ENCODE measurements around the gene RBCK1.
A peak's percentile ranks its signal among the peaks of the same experiment; 100 is the strongest.
"Not testable (repeated sequence)": the region's sequence is repeated elsewhere in the genome, so short reads cannot be mapped to it uniquely, and the experiment has no call there.

RBCK1 gene

DNA sequence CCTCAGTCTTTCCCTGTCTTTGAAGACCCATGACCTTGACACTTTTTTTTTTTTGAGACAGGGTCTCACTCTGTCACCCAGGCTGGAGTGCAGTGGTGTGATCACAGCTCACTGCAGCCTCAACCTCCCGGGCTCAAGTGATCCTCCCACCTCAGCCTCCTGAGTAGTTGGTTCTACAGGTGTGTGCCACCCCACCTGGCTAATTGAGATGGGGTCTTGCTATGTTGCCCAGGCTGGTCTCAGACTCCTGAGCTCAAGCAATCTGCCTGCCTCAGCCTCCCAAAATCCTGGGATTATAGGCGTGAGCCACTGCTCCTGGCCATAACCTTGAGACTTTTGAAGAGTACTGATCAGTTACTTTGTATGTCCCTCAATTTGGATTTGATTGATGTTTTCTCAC is 14.8 kb upstream of the RBCK1 start:
- DNase-seq (ENCODE audit: low read depth); H3K4me3 ChIP-seq (ENCODE audit: low read depth, low read length): not testable (repeated sequence)

DNA sequence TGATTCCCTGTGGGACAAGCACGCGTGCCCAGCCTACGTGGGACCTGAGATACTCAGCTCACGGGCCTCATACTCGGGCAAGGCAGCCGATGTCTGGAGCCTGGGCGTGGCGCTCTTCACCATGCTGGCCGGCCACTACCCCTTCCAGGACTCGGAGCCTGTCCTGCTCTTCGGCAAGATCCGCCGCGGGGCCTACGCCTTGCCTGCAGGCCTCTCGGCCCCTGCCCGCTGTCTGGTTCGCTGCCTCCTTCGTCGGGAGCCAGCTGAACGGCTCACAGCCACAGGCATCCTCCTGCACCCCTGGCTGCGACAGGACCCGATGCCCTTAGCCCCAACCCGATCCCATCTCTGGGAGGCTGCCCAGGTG is 11.9 kb upstream of the RBCK1 start:
- H3K4me3 ChIP-seq (ENCODE audit: low read depth, low read length) = no peak overlapping the region
- DNase-seq (ENCODE audit: low read depth) = no peak

DNA sequence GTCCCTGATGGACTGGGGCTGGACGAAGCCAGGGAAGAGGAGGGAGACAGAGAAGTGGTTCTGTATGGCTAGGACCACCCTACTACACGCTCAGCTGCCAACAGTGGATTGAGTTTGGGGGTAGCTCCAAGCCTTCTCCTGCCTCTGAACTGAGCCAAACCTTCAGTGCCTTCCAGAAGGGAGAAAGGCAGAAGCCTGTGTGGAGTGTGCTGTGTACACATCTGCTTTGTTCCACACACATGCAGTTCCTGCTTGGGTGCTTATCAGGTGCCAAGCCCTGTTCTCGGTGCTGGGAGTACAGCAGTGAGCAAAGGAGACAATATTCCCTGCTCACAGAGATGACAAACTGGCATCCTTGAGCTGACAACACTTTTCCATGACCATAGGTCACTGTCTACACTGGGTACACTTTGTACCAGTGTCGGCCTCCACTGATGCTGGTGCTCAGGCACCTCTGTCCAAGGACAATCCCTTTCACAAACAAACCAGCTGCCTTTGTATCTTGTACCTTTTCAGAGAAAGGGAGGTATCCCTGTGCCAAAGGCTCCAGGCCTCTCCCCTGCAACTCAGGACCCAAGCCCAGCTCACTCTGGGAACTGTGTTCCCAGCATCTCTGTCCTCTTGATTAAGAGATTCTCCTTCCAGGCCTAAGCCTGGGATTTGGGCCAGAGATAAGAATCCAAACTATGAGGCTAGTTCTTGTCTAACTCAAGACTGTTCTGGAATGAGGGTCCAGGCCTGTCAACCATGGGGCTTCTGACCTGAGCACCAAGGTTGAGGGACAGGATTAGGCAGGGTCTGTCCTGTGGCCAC is 11.3 kb upstream of the RBCK1 start:
- no peak overlapping the region for H3K4me3 ChIP-seq (ENCODE audit: low read depth, low read length)
- DNase-seq (ENCODE audit: low read depth) = no peak

DNA sequence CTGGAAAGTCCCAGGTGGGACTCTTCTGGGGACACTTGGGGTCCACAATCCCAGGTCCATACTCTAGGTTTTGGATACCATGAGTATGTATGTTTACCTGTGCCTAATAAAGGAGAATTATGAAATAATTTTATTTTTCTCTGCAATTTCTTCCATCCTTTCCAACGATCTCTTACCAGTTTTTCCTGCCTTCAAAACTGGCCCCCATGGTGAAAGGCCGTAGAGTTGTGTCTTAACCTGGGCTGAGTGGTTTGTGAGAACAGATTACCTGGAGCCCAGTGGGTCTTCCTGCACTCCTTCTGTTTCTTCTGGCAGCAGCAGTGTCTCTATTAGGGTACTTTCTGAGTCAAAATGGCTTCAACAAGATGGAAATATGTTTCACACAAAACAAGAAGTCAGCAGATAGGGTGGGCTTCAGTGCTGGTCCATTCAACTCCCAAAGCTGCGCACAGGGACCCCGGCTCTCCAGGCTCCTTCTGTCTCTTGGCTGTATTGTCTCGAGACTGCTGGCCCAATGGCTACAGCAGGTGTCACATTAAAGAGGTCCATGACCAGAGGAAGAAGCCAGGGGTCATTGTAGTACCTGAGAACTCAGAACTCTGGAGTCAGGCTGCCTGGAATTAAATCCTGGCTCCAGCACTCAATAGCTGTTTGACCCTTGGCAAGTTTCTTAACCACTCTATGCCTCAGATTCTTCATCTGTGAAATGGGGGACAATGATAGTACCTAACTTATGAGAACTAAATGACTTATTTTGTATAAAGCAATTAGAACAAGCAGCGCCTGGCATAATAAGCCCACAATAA is 10.5 kb upstream of the RBCK1 start:
- H3K4me3 ChIP-seq (ENCODE audit: low read depth, low read length) = no peak overlapping the region
- no peak for DNase-seq (ENCODE audit: low read depth)

DNA sequence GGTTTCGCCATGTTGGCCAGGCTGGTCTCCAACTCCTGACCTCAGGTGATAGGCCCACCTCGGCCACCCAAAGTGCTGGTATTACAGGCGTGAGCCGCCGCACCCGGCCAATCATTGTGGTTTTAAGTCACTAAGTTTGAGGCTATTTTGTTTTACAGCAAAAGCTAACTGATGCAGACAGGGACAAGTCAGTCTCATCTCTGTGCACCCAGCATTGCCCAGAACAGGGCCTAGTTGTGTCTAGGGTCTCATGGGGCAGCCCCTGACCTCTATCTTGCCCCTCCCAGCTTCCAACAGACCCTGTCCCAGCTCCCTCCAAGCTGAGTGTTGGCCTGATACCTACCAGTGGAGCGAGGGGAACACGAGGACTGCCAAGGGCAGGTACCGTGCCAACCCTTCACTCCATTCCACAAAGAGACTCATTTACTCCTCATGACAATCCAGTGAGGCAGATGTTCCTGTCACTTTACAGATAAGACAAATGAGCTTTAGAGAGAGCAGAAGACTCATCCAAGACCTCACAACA is 8.9 kb upstream of the RBCK1 start:
- DNase-seq (ENCODE audit: low read depth) = no peak
- H3K4me3 ChIP-seq (ENCODE audit: low read depth, low read length) = no peak overlapping the region

DNA sequence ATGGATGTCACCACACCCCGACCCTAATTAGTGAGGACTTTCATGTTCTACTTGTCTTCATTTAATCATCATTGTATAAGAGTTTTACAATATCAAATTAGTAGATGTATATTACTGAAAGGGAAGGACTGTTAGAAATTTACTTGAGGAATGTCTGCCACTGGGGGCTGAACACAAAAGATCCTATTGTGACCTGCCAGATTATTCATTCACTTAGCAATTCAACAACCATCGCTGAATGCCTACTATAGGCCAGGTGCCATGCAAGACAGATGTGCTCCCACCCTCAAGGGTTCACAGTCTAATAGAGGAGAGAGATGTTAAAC is 8.0 kb upstream of the RBCK1 start:
- no peak overlapping the region for H3K4me3 ChIP-seq (ENCODE audit: low read depth, low read length)
- DNase-seq (ENCODE audit: low read depth) = no peak

DNA sequence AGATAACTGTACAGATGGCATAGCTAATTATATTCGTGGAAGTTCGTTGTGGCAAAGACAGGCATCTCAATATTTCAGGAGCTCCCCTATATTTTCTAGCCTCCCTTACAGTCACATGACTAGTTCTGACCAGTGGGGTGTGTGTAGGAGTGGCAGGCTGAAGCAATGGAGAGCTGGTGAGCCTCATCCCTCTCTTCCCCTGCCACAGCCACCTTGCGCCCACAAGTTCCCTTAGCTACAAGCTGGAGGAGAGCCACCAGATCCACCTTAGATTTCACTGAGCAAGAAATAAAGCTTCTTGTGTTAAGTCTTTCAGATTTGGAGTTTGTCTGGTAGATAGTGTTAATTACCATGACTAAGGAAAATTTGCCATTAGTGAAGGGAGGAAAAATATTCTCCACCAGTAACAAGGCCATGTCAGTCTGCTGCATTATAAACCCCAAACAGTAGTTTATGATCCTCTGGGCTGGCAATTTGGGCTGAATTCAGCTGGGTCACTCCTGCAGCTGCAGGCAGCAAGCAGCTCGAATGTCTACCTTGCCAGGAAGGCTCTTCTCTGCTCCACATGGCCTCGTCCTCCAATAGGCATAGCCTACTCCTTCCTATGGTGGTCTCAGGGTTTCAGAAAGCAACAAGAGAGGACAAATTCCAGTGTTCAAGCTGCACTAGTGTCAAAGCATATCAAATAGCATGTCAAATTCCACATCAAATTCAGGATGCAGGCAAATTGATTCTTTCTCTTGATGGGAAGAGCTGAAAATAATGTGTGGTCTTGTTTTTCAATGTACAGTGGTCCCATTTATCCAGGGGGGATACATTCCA is 7.4 kb upstream of the RBCK1 start:
- H3K4me3 ChIP-seq (ENCODE audit: low read depth, low read length) = no peak overlapping the region
- DNase-seq (ENCODE audit: low read depth) = no peak

DNA sequence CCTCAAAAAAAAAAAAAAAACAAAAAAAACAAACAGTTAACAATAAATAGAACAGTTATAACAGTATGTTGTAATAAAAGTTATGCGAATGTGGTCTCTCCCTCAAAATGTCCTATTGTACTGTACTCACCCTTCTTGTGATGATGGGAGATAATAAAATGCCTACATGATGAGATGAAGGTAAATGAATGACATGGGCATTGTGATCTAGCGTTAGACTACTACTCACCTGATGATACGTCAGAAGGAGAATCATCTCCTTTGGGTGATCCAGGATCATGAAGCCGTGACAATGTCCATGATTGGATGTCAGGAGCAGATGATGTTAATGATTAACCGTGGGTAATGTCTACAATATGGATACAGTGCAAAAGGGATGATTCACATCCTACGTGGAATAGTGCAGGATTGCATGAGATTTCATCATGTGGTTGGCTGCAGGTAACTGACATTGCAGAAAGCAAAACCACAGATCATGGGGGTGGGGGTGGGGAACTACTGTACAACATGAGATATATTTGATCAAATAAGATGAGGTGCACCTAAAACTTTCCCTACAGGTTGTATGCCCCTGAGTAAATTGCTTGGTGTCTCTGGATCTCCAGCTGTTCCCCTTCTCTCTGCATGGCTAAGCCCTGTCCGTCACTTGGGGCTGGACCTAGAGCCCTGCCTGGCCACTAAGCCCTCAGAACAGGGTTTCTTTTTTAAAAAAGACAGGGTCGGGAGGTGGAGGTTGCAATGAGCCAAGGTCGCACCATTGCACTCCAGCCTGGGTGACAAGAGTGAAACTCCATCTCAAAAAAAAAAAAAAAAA is 6.2 kb upstream of the RBCK1 start:
- peak; percentile 74 for DNase-seq (ENCODE audit: low read depth)
- H3K4me3 ChIP-seq (ENCODE audit: low read depth, low read length) = no peak overlapping the region

DNA sequence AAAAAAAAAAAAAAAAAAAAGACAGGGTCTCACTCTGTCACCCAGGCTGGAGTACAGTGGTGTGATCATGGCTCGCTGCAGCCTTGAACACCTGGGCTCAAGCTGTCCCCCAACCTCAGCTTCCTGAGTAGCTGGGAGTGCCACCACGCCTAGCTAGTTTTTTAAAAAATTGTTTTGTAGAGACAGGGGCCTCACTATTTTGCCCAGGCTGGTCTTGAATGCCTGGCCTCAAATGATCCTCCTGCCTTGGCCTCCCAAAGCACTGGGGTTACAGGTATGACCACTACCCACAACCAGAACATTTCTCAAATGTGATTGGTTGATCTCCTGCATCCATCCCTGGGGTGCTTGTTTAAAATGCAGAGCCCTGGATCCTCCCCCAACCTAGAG is 5.6 kb upstream of the RBCK1 start:
- DNase-seq (ENCODE audit: low read depth) = no peak
- H3K4me3 ChIP-seq (ENCODE audit: low read depth, low read length) = no peak overlapping the region

DNA sequence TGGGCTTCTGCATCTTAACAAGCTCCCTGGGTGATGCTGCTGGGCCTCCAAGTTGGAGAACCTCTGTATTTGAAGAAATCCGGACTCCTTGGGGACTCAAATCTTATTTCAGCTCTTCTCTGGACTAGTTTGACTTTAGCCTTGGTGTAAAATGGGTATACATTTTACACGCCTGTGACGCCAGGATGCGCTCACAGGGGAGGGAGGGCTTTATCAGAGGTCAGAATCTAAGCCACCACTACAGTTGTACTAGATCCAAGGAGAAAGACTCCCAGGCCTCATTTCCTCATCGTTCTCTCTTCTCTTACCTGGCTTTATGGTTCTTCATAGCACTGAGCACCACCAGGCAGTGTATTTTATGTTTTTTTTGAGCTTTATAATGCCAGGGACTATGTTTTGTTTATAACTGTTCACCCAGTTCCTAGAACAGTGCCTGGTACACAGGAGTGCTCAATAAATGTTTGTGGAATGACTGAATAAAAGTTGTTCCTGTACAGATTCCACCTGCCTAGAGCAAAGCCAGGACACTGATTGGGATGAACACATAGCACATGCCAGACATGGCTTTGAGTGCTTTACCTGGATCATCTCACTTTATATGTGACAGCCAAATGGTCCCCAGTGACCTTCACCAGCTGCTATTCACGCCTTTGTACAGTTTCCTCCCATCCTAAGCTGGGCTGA is 5.1 kb upstream of the RBCK1 start:
- no peak for DNase-seq (ENCODE audit: low read depth)
- H3K4me3 ChIP-seq (ENCODE audit: low read depth, low read length) = no peak overlapping the region

DNA sequence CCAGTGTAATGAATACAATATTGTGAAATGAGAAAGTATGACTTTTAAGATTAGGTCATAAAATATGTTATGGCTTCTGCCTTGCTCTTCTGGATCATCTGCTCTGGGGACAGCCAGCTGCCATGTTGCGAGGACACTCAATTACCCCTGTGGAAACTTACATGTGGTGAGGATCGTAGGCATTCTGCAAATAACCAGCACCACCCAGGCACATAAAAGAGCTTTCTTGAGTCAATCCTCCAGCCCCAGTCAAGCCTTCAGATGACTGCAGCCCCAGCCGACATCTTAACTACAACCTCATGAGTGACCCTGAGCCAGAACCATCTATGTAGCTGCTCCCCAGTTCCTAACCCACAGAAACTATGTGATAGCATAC is 4.5 kb upstream of the RBCK1 start:
- DNase-seq (ENCODE audit: low read depth) = no peak
- no peak overlapping the region for H3K4me3 ChIP-seq (ENCODE audit: low read depth, low read length)

DNA sequence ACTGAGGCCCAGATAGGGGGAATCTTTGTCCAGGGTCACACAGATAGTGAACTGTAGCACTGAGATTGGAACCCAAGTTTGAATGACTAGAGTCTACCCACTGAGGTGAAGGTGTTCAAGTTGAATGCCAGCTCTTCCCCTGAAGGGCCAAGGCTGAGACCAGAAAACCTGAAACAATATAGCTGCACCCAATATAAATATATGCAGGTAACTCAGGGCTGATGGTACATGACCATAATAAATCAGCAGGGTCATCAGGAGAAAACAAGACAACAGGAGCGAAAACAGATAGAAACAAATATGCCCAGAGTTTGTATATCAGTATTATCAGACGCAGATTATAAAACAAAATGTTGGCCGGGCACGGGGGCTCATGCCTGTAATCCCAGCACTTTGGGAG is 4.0 kb upstream of the RBCK1 start:
- no peak for DNase-seq (ENCODE audit: low read depth)
- H3K4me3 ChIP-seq (ENCODE audit: low read depth, low read length) = no peak overlapping the region

DNA sequence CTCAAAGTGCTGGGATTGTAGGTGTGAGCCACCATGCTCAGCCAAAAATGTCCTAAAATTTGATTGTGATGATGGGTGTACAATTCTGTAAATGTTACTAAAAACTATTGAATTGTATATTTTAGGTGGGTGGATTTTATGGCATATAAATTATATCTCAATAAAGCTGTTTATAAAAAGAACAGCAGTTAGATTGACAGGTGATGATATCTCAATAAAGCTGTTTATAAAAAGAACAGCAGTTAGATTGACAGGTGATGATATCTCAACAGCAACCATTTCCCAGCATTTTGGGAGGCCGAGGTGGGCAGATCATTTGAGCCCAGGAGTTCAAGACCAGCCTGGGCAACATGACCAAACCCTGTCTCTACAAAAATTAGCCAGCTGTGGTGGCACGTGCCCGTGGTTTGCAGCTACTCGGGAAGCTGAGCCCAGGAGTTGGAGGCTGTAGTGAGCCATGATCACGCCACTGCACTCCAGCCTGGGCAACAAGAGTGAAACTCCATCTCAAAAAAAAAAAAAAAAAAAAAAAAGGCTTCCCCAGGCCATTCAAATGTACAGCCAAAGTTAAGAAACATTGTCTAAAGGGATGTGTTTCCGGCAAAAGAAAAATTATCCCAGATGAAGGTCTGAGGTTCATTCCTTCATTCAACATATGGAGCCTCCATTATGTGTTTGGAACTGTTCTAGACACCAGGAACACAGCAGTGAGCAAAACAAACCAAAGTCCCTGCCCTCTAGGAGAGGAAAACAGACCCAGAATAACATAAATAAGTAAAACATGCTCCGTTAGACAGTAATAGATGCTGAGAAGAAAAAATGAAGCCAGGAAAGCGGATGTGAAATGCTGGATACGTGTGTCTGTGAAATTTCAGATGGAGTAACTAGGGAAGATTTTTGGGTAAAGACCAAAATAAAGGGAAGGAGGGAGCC is 1.6 kb upstream of the RBCK1 start:
- no peak overlapping the region for H3K4me3 ChIP-seq (ENCODE audit: low read depth, low read length)
- DNase-seq (ENCODE audit: low read depth) = no peak

DNA sequence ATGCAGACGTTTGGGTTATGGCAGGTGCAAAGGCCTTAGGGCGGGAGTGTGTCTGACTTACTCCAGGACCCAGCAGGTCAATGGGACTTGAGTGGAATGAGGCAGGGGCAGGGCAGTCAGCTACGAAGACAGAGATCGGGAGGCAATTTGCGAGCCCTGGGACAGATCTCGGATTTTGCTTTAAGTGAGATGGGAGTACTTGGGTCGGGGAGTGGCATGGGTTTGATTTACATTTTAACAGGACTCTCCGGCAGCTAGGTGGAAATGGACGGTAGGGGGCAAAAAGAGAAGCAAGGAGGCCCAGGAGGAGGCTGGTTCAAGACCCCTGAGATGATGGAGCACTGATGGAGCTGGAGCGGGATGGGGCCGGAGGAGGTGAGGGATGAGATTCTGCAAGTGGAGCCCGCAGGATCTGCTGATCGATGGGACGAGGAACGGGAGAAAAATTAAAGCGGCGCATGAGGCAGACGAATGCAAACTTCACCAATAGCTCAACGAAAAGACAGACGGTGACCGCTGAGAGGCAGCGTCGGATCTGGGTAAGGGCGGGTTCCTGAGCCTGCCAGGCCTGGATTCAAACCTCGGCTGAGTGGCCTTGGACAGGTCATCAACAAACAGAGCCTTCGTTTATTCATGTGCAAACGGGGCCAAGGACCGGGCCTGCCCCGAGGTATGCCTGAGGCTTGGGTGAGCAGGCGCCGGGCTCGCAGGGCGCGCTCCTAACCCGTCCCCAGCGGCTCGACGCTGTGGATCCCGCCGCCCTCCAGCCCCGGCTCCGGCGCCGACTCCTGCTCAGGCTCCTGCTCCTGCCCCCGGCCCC is 756 bp upstream of the RBCK1 start:
- H3K4me3 ChIP-seq (ENCODE audit: low read depth, low read length) = peak overlapping the region; percentile 49
- peak; percentile 33 for DNase-seq (ENCODE audit: low read depth)

DNA sequence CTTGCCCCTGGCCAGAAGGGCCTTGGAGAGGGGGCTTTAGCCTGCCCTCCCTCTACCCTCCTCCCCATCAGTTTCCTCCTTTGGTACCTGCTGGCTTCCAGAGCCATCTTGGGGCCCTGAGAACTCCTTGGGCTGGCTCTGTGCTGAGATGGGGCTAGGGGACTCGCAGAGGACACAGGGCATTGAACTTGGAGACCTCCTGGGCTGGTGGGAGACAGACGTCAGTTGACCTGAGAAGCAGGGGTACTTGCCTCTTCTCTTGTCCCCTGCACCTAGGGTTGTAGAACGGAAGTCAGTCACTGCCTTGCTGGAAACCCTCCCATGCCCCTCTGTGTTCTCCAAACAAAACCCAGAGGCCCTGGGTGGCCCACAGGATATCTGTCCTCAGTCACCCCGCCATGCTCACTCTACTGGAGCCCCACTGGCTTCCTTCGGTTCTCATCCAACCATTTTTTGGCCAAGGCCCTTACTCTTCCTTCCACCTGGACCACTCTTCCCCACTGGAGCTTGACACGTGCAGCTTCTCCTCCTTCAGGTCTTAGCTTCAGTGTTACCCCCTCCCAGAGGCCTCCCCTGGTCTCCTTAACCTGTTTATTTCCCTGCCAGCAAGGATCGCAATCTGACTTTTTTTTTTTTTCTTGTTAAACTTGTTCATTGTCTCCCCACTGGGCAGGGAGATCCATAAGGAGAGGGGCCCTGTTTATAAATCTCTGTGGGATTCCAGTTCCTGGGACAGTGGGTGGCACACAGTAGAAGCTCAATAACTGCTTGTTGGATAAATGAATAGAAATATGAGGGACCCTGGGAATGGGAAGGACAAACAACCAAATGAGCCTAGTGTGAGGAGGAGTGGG is 971 bp downstream of the RBCK1 start:
- DNase-seq (ENCODE audit: low read depth) = no peak
- H3K4me3 ChIP-seq (ENCODE audit: low read depth, low read length) = peak overlapping the region; percentile 99

Data from skeletal muscle cell (primary cell).